ENCODE measurements around the gene ARHGAP28.

Gene ARHGAP28

GRCh38 chr18:6940451-6940850, 210.9 kb downstream of the ARHGAP28 start:
- Histone ChIP-seq H3K9me3 (no peaks in the 10 kb centered on the region), H3K36me3 (no peaks in the 10 kb centered on the region), H3K4me3 (ENCODE audit: low read depth in 1 of 2, low read length in 1 of 2) (no peak overlapping the region), H3K27ac (no peak overlapping the region), H3K27me3 (peaks cover 53% of the 10 kb centered on the region), H3K4me1 (ENCODE audit: control insufficient read depth in 1 of 2, insufficient read depth in 1 of 2, low read depth in 1 of 2, low read length in 1 of 2) (no peaks in the 10 kb centered on the region)
- TF ChIP-seq, protein P1, sequence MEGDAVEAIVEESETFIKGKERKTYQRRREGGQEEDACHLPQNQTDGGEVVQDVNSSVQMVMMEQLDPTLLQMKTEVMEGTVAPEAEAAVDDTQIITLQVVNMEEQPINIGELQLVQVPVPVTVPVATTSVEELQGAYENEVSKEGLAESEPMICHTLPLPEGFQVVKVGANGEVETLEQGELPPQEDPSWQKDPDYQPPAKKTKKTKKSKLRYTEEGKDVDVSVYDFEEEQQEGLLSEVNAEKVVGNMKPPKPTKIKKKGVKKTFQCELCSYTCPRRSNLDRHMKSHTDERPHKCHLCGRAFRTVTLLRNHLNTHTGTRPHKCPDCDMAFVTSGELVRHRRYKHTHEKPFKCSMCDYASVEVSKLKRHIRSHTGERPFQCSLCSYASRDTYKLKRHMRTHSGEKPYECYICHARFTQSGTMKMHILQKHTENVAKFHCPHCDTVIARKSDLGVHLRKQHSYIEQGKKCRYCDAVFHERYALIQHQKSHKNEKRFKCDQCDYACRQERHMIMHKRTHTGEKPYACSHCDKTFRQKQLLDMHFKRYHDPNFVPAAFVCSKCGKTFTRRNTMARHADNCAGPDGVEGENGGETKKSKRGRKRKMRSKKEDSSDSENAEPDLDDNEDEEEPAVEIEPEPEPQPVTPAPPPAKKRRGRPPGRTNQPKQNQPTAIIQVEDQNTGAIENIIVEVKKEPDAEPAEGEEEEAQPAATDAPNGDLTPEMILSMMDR (IDR thresholded peaks at IDR 0.05): no peak

- Histone ChIP-seq H3K27ac (no peak overlapping the region), H3K9me3 (no peaks in the 10 kb centered on the region), H3K4me1 (ENCODE audit: control insufficient read depth in 1 of 2, insufficient read depth in 1 of 2, low read depth in 1 of 2, low read length in 1 of 2) (no peaks in the 10 kb centered on the region), H3K27me3 (peaks cover 37% of the 10 kb centered on the region), H3K4me3 (ENCODE audit: low read depth in 1 of 2, low read length in 1 of 2) (no peak overlapping the region), H3K36me3 (no peaks in the 10 kb centered on the region)
- TF ChIP-seq, protein P1 (IDR thresholded peaks at IDR 0.05): no peak
Measured at GRCh38 chr18:6941996-6942395, 212.5 kb downstream of the ARHGAP28 start.

DNA sequence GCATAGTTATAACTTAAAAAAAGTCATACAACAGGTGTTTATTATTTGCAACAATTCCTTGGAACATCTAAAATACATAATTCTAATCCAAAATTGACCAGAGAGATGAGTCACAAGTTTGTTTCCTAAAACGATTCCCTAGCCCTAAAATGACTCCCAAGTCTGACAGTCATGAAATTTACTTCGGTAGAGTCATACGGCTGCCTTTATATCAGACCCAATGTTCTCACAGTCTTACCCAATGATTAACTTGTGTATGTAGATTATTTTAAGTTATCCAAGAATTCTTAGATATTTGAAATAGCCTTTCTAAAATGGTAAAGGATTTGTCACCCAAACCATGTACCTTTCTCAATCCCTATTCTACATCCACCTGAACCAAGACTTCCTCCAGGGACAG, 213.2 kb downstream of the ARHGAP28 start:
- Histone ChIP-seq H3K4me3 (ENCODE audit: low read depth in 1 of 2, low read length in 1 of 2) (no peak overlapping the region), H3K27ac (no peak overlapping the region), H3K27me3 (peaks cover 33% of the 10 kb centered on the region), H3K4me1 (ENCODE audit: control insufficient read depth in 1 of 2, insufficient read depth in 1 of 2, low read depth in 1 of 2, low read length in 1 of 2) (no peaks in the 10 kb centered on the region), H3K36me3 (no peaks in the 10 kb centered on the region), H3K9me3 (no peaks in the 10 kb centered on the region)
- TF ChIP-seq, protein P1 (IDR thresholded peaks at IDR 0.05): no peak

DNA sequence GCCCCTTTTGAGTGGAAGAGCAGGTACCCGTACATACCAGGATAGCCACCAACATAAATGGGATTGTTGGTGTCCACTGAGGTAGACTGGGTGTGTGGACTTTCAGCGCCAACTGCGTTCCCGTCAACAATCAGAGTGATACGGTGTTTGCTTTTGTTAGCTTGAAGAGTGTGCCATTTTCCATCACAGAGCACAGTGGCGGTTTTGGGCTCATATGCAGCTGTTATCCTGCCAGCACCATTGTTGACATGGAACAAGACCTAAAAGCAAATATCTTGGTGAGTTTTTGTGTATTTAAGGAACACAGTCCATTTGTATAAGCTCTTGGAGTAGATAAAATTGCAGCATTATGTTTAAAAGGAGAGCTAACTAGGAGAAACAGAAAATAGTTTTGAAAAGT, 213.6 kb downstream of the ARHGAP28 start:
- no peak overlapping the region for H3K27ac ChIP-seq
- no peak overlapping the region for H3K4me3 ChIP-seq (ENCODE audit: low read depth in 1 of 2, low read length in 1 of 2)
- TF ChIP-seq, protein P1 (IDR thresholded peaks at IDR 0.05): no peak
- no peaks in the 10 kb centered on the region for H3K9me3 ChIP-seq
- H3K4me1 ChIP-seq (ENCODE audit: control insufficient read depth in 1 of 2, insufficient read depth in 1 of 2, low read depth in 1 of 2, low read length in 1 of 2): no peaks in the 10 kb centered on the region
- peaks cover 29% of the 10 kb centered on the region for H3K27me3 ChIP-seq
- no peaks in the 10 kb centered on the region for H3K36me3 ChIP-seq

DNA sequence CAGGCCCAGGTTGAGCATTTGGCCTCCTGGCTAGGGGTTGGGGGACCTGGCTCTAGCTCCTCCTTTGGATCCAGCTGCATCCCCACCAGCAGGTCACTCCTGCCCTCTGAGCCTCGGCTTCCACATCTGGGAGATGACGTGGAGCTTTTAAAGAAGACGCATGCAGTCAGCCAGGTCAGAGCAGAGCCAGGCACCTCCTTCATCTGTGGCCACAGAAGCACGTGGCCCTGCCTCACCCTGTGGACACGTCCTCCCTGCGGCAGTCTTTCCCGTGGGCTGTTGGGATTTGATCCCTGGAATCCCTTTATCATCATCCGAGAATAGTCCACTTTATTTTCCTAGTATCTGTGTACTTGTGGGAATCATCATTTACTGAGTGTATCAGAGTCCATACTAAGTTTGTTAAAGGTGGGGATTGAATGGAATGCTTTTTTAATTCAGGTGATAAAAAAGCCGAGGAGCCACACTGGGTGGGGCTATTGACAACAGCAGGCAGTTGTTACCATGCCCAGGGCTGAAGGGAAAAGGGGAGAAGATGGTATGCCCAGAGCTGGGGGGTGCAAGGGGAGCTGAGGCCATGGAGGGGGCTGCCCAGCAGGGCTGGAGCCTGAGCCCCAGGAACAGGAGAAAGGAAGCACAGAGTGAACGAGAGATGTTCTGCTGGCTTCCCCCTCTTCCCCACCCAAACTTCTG, 218.0 kb downstream of the ARHGAP28 start:
- Histone ChIP-seq H3K4me3 (ENCODE audit: low read depth in 1 of 2, low read length in 1 of 2) (no peak overlapping the region), H3K27ac (no peak overlapping the region), H3K27me3 (no peaks in the 10 kb centered on the region), H3K36me3 (no peaks in the 10 kb centered on the region), H3K4me1 (ENCODE audit: control insufficient read depth in 1 of 2, insufficient read depth in 1 of 2, low read depth in 1 of 2, low read length in 1 of 2) (no peaks in the 10 kb centered on the region), H3K9me3 (no peaks in the 10 kb centered on the region)
- TF ChIP-seq, protein P1 (IDR thresholded peaks at IDR 0.05): no peak
